SIG-M5 treated with dmso at 0.1 percent for 504 hours (cell line): ENCODE measurements around the gene IFNLR1.

Experiments
- DNase-seq: peaks from one replicate; lab custom pipeline; 2025; ENCODE audit not compliant: unreplicated experiment; lab: John Stamatoyannopoulos, UW

Gene IFNLR1

GRCh38 chr1:24124980-24125379, 62.1 kb downstream of the IFNLR1 start:
- DNase-seq = no peak

- no peak for DNase-seq
Observed at GRCh38 chr1:24123611-24124010, 63.5 kb downstream of the IFNLR1 start.

- DNase-seq = no peak
Observed at GRCh38 chr1:24122776-24123175, 64.3 kb downstream of the IFNLR1 start.

GRCh38 chr1:24121406-24121805, 65.7 kb downstream of the IFNLR1 start:
- no peak for DNase-seq

- no peak for DNase-seq
Observed at GRCh38 chr1:24120965-24121364, 66.1 kb downstream of the IFNLR1 start.

GRCh38 chr1:24119859-24120756, 67.0 kb downstream of the IFNLR1 start:
- DNase-seq = no peak

GRCh38 chr1:24119489-24119858, 67.6 kb downstream of the IFNLR1 start:
- no peak for DNase-seq

GRCh38 chr1:24118410-24119242, 68.5 kb downstream of the IFNLR1 start:
- no peak for DNase-seq

GRCh38 chr1:24117722-24118409, 69.2 kb downstream of the IFNLR1 start:
- DNase-seq = no peak

- DNase-seq = no peak
Observed at GRCh38 chr1:24117132-24117531, 70.0 kb downstream of the IFNLR1 start.

- no peak for DNase-seq
Observed at GRCh38 chr1:24114753-24115152, 72.3 kb downstream of the IFNLR1 start.

GRCh38 chr1:24113641-24114033, 73.5 kb downstream of the IFNLR1 start:
- no peak for DNase-seq

- DNase-seq = peak; percentile 30
Observed at GRCh38 chr1:24111996-24112779, 74.9 kb downstream of the IFNLR1 start, which contains the start of gene MYOM3. TSS of gene MYOM3 (minus strand) at chr1:24112135. CDS start at chr1:24108636, 3,499 bp downstream.

- no peak for DNase-seq
Observed at GRCh38 chr1:24111262-24111995, 75.7 kb downstream of the IFNLR1 start.

- DNase-seq = no peak
Observed at GRCh38 chr1:24110642-24111261, 76.3 kb downstream of the IFNLR1 start.

GRCh38 chr1:24109686-24110475, 77.2 kb downstream of the IFNLR1 start:
- DNase-seq = no peak

- no peak for DNase-seq
Observed at GRCh38 chr1:24109166-24109483, 78.0 kb downstream of the IFNLR1 start.

- DNase-seq = no peak
Observed at GRCh38 chr1:24108334-24109165, 78.5 kb downstream of the IFNLR1 start.
